ENCODE measurements around the gene ACBD3. TPM values are rescaled to one million over a fixed set of nuclear protein-coding genes. Genes with fewer than 3 reads are reported as not detected.

ACBD3 gene
- polyA plus RNA-seq, 6 donors from 2014 or later = 38.5 to 88.1 (median 55.0) TPM

GRCh38 chr1:226111098-226111882 lies 75.3 kb downstream of the ACBD3 start:
- Mint-ChIP-seq H3K4me3 (peak overlapping the region; percentile 82 to 94 (median 88)), H3K36me3 (no peaks in the 10 kb centered on the region), H3K9me3 (no peaks in the 10 kb centered on the region), H3K4me1 (peaks cover 41 to 51% (median 51%) of the 10 kb centered on the region in 3 donors), H3K27me3 (no peaks in the 10 kb centered on the region), H3K27ac (peak overlapping the region; percentile 97 to 99 (median 98))
- no peak for ATAC-seq (ENCODE audit: low read depth in 2 of 2)
- DNase-seq = peak; percentile 52

- Mint-ChIP-seq H3K27ac (peak overlapping the region; percentile 97 to 99 (median 98)), H3K4me1 (peaks cover 38 to 49% (median 44%) of the 10 kb centered on the region in 3 donors), H3K9me3 (no peaks in the 10 kb centered on the region), H3K4me3 (peak overlapping the region; percentile 82 to 95 (median 90)), H3K27me3 (no peaks in the 10 kb centered on the region), H3K36me3 (no peaks in the 10 kb centered on the region)
- peak; percentile 95 for DNase-seq
- peak; percentile 77 to 81 for ATAC-seq (ENCODE audit: low read depth in 2 of 2)
Measured at GRCh38 chr1:226110249-226111097, 76.1 kb downstream of the ACBD3 start.

GRCh38 chr1:226109829-226110248 lies 76.7 kb downstream of the ACBD3 start:
- peaks cover 38 to 46% (median 42%) of the 10 kb centered on the region in 3 donors for H3K4me1 Mint-ChIP-seq
- DNase-seq (peak; percentile 89), ATAC-seq (ENCODE audit: low read depth in 2 of 2) (peak; percentile 58 to 69)
- H3K4me3 Mint-ChIP-seq = peak overlapping the region; percentile 86 to 99 (median 93)
- no peaks in the 10 kb centered on the region for H3K27me3 Mint-ChIP-seq
- H3K36me3 Mint-ChIP-seq = no peaks in the 10 kb centered on the region
- no peaks in the 10 kb centered on the region for H3K9me3 Mint-ChIP-seq
- peak overlapping the region; percentile 98 to 100 (median 99) for H3K27ac Mint-ChIP-seq

- H3K27ac Mint-ChIP-seq = peak overlapping the region; percentile 97 to 100 (median 99)
- ATAC-seq (ENCODE audit: low read depth in 2 of 2) = no peak
- DNase-seq = no peak
- no peaks in the 10 kb centered on the region for H3K27me3 Mint-ChIP-seq
- peak overlapping the region; percentile 86 to 99 (median 93) for H3K4me3 Mint-ChIP-seq
- no peaks in the 10 kb centered on the region for H3K36me3 Mint-ChIP-seq
- H3K4me1 Mint-ChIP-seq = peaks cover 38 to 46% (median 42%) of the 10 kb centered on the region in 3 donors
- no peaks in the 10 kb centered on the region for H3K9me3 Mint-ChIP-seq
Measured at GRCh38 chr1:226108935-226109828, 77.4 kb downstream of the ACBD3 start.

- H3K27me3 Mint-ChIP-seq = no peaks in the 10 kb centered on the region
- H3K4me1 Mint-ChIP-seq = peaks cover 36 to 43% (median 40%) of the 10 kb centered on the region in 3 donors
- H3K27ac Mint-ChIP-seq = peak overlapping the region; percentile 39 to 100 (median 90)
- no peaks in the 10 kb centered on the region for H3K36me3 Mint-ChIP-seq
- peak overlapping the region in 5 of 8 donors; percentile 39 to 77 (median 55) for H3K4me3 Mint-ChIP-seq
- no peaks in the 10 kb centered on the region for H3K9me3 Mint-ChIP-seq
- no peak for ATAC-seq (ENCODE audit: low read depth in 2 of 2)
- no peak for DNase-seq
Measured at GRCh38 chr1:226107471-226108460, 78.8 kb downstream of the ACBD3 start.

GRCh38 chr1:226104671-226105121 lies 81.8 kb downstream of the ACBD3 start:
- Mint-ChIP-seq H3K9me3 (no peaks in the 10 kb centered on the region), H3K4me3 (no peak overlapping the region), H3K36me3 (no peaks in the 10 kb centered on the region), H3K4me1 (peaks cover 19 to 39% (median 32%) of the 10 kb centered on the region in 3 donors), H3K27ac (no peak overlapping the region), H3K27me3 (no peaks in the 10 kb centered on the region)
- ATAC-seq (ENCODE audit: low read depth in 2 of 2) (no peak), DNase-seq (no peak)

- H3K36me3 Mint-ChIP-seq = no peaks in the 10 kb centered on the region
- peak; percentile 75 to 78 for ATAC-seq (ENCODE audit: low read depth in 2 of 2)
- H3K9me3 Mint-ChIP-seq = no peaks in the 10 kb centered on the region
- H3K27me3 Mint-ChIP-seq = no peaks in the 10 kb centered on the region
- peak overlapping the region in 5 of 6 donors; percentile 38 to 89 (median 81) for H3K27ac Mint-ChIP-seq
- H3K4me3 Mint-ChIP-seq = peak overlapping the region; percentile 82 to 95 (median 92)
- DNase-seq = no peak
- peaks cover 9 to 15% (median 15%) of the 10 kb centered on the region in 3 donors for H3K4me1 Mint-ChIP-seq
Measured at GRCh38 chr1:226100436-226101391, 85.8 kb downstream of the ACBD3 start.

- no peaks in the 10 kb centered on the region for H3K36me3 Mint-ChIP-seq
- peaks cover 0 to 3% (median 0%) of the 10 kb centered on the region in 3 donors for H3K27me3 Mint-ChIP-seq
- peaks cover 9 to 15% (median 15%) of the 10 kb centered on the region in 3 donors for H3K4me1 Mint-ChIP-seq
- DNase-seq (no peak), ATAC-seq (ENCODE audit: low read depth in 2 of 2) (no peak)
- no peaks in the 10 kb centered on the region for H3K9me3 Mint-ChIP-seq
- H3K4me3 Mint-ChIP-seq = peak overlapping the region in 6 of 8 donors; percentile 22 to 94 (median 84)
- no peak overlapping the region for H3K27ac Mint-ChIP-seq
Measured at GRCh38 chr1:226098870-226099835, 87.4 kb downstream of the ACBD3 start.

- H3K4me1 Mint-ChIP-seq = peaks cover 9 to 15% (median 15%) of the 10 kb centered on the region in 3 donors
- H3K9me3 Mint-ChIP-seq = no peaks in the 10 kb centered on the region
- ATAC-seq (ENCODE audit: low read depth in 2 of 2) (no peak), DNase-seq (no peak)
- peaks cover 0 to 3% (median 0%) of the 10 kb centered on the region in 3 donors for H3K27me3 Mint-ChIP-seq
- H3K4me3 Mint-ChIP-seq = peak overlapping the region in 1 of 8 donors; percentile 49
- peak overlapping the region in 1 of 6 donors; percentile 64 for H3K27ac Mint-ChIP-seq
- no peaks in the 10 kb centered on the region for H3K36me3 Mint-ChIP-seq
Measured at GRCh38 chr1:226097866-226098625, 88.5 kb downstream of the ACBD3 start.

Data from naive B cell (primary cell).